ENCODE data around the gene CEP89. TPM values are rescaled to one million over a fixed set of nuclear protein-coding genes. Genes with fewer than 3 reads are reported as not detected.

CEP89 gene
- total and polyA plus RNA-seq, 2 of the 4 experiments (the other 2 are of a cell fraction): 7.2 to 17.4 TPM

DNA sequence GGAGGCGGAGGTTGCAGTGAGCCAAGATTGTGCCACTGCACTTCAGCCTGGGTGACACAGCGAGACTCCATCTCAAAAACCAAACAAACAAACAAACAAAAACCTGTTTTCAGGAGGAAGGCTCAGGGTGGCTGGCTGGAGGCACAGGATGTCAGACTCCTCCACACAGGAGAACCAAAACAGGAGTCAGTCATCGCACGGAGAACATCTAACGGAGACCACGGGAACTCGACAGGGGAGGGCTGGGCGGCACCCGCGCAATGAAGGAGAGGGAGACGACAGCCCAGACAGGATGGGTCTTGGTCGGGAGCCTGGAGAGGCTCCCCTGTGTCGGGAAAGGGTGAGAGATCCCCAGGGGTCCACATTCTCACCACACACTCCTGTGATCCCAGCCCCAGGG, 81.4 kb downstream of the CEP89 start:
- in situ Hi-C loops (cut with MboI; ENCODE audit: low sequenced_read_pairs) (no loop called here), dilution Hi-C loops (cut with HindIII; ENCODE audit: low sequenced_read_pairs, unreplicated experiment) (no loop called here), intact Hi-C loops (cut with micrococcal nuclease) (no loop called here)
- Histone ChIP-seq H4K8ac (ENCODE audit: low read depth in 2 of 2, low read length in 2 of 2) (no peak overlapping the region), H3K9ac (ENCODE audit: low read depth, low read length) (no peak overlapping the region), H3K23ac (ENCODE audit: low read depth, low read length) (no peak overlapping the region), H2AK9ac (replicated peaks; ENCODE audit: low read depth, low read length, poor library complexity) (no peak overlapping the region), H2AFZ (replicated peaks; ENCODE audit: low read length, poor library complexity) (no peak overlapping the region), H3K27me3 (ENCODE audit: control insufficient read depth, insufficient read depth, low read length) (no peaks in the 10 kb centered on the region), H3K56ac (ENCODE audit: extremely low read depth, insufficient read depth, low read length) (no peak overlapping the region), H3K4me1 (ENCODE audit: control insufficient read depth, insufficient read depth, low read length) (no peaks in the 10 kb centered on the region), H2BK15ac (ENCODE audit: low read depth, low read length) (no peak overlapping the region), H4K5ac (ENCODE audit: low read depth, low read length) (no peak overlapping the region), H3K4me3 (ENCODE audit: insufficient read depth, low read depth, low read length) (no peak overlapping the region), H3K36me3 (ENCODE audit: control insufficient read depth, insufficient read depth, low read length) (peaks cover 5% of the 10 kb centered on the region; the same call in 1 of the 2 replicates), H2BK120ac (ENCODE audit: low read depth, low read length) (no peak overlapping the region), H3K9me1 (ENCODE audit: insufficient read depth, low read length) (no peaks in the 10 kb centered on the region), H2BK5ac (ENCODE audit: low read depth, low read length, poor library complexity, severe bottlenecking) (no peak overlapping the region), H4K91ac (ENCODE audit: insufficient read depth, low read depth, low read length) (no peak overlapping the region), H3K14ac (replicated peaks; ENCODE audit: low read depth, low read length) (no peak overlapping the region), H3K4me2 (ENCODE audit: low read depth, low read length) (no peak overlapping the region), H3K18ac (ENCODE audit: low read depth, low read length) (no peak overlapping the region), H2AK5ac (ENCODE audit: low read depth, low read length) (no peak overlapping the region), H3K27ac (ENCODE audit: insufficient read depth, low read length) (no peak overlapping the region), H3K79me1 (ENCODE audit: low read depth in 1 of 2, low read length in 2 of 2) (peaks cover 0 to 6% of the 10 kb centered on the region in 2 experiments; a peak in 1 of 4 replicates), H3K4ac (ENCODE audit: low read depth, low read length) (no peak overlapping the region), H2BK20ac (ENCODE audit: low read depth, low read length) (no peak overlapping the region), H4K20me1 (ENCODE audit: insufficient read depth, low read length) (no peaks in the 10 kb centered on the region), H3K9me3 (ENCODE audit: control insufficient read depth, insufficient read depth, low read length) (peaks cover 3% of the 10 kb centered on the region)
- DNase-seq (no peak), ATAC-seq (ENCODE audit: low read depth) (no peak)
- no CpG with 5 or more reads among the region's 13 CpGs for WGBS, 2 experiments (ENCODE audit: extremely low coverage in 2 of 2, insufficient read length in 1 of 2)
- BruUV-seq (replicated peaks): no TSS peak
- TF ChIP-seq CEBPB (IDR thresholded peaks at IDR 0.05; ENCODE audit: low read depth, low read length) (no peak), RFX5 (IDR thresholded peaks at IDR 0.05; ENCODE audit: low read depth, low read length) (no peak), RAD21 (IDR thresholded peaks at IDR 0.05; ENCODE audit: low read length) (no peak), NFE2L2 (IDR thresholded peaks at IDR 0.05; ENCODE audit: low read depth, low read length) (no peak)
- ChIA-PET CTCF (no interaction called here), POLR2A (ENCODE audit: unreplicated experiment) (no interaction called here)

All from IMR-90 (cell line).